ENCODE data around the gene SLC25A51. TPM values are rescaled to one million over a fixed set of nuclear protein-coding genes. Genes with fewer than 3 reads are reported as not detected.

Gene SLC25A51
- total RNA-seq, 2 donors from 2014 or later = 19.4 to 22.7 TPM

- Histone ChIP-seq H3K36me3 (no peaks in the 10 kb centered on the region), H3K27ac (no peak overlapping the region), H3K4me3 (no peak overlapping the region), H3K9ac (ENCODE audit: low read depth in 2 of 2, low read length in 2 of 2) (no peak overlapping the region), H3K4me1 (no peaks in the 10 kb centered on the region), H3K27me3 (no peaks in the 10 kb centered on the region), H3K9me3 (no peaks in the 10 kb centered on the region)
- intact Hi-C loops (cut with DNase I) = no loop called here
- no peak for DNase-seq
- TF ChIP-seq CTCF (IDR thresholded peaks at IDR 0.05) = no peak
These were observed 17.2 kb upstream of the SLC25A51 start for GRCh38 chr9:37921168-37921510.

DNA sequence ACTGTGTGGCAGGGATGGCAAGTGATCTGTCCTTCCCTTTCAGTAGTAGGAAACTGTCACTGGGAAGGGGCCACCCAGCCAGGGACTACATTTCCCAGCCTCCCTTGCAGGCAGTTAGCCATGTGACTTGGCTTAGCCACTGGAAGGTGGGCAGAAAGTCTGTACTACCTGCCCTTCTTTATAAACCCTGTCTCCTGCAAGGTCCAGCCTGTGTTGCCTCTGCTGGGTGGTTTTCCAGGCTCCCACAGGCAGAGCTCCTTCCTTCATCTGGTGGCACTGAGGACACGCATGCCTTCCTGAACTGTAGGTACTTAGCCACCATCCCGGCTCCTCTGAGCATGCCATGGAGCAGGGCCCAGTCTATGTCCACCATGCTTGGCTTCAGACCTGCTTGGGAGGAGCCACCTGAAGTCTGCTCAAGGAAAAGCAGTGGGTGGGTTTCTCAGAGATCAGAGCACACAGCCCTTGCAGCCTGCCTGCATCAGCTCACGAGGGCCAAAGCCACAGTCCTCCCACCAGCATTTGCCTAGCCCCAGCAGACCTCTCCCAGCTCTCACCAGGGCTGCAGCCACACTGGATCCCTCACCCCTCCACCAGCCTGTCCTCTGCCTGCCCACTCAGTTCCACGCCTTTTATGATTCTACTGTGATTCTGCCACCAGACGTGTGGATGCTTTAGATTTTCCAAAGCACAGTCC, 16.7 kb upstream of the SLC25A51 start:
- no peak overlapping the region for H3K4me3 ChIP-seq

DNA sequence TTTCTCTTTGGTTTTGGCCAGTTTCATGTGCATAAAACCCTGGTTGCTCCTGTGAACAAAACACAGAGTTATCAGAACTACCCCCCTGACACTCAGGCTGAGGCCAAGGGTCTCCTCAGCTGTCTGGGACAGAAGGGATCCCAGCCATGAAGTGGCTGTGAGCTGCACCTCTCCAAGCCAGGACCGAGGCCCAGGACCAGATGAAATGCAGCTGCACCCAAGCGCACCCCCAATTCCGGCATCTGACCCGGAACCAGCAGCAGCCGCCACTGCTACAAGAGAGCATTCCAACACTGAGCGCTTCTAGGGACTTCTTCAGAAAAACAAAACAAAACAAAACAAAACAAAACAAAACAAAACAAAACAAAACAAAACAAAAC, 16.0 kb upstream of the SLC25A51 start:
- no peak for DNase-seq
- Histone ChIP-seq H3K9me3 (no peaks in the 10 kb centered on the region), H3K9ac (ENCODE audit: low read depth in 2 of 2, low read length in 2 of 2) (no peak overlapping the region), H3K4me1 (no peaks in the 10 kb centered on the region), H3K4me3 (no peak overlapping the region), H3K27me3 (no peaks in the 10 kb centered on the region), H3K36me3 (no peaks in the 10 kb centered on the region), H3K27ac (no peak overlapping the region)
- TF ChIP-seq CTCF (IDR thresholded peaks at IDR 0.05) = no peak
- intact Hi-C loops (cut with DNase I) = loop anchor here (10.0 kb wide), 1 partner anchor 485 kb away; no protein-coding TSS in a partner anchor

More for the DNA sequence above, 16.7 kb upstream of the SLC25A51 start:
- no peak for DNase-seq
- H3K4me1 ChIP-seq = no peaks in the 10 kb centered on the region
- H3K27ac ChIP-seq = no peak overlapping the region
- H3K27me3 ChIP-seq = no peaks in the 10 kb centered on the region
- intact Hi-C loops (cut with DNase I) = no loop called here
- H3K9me3 ChIP-seq = no peaks in the 10 kb centered on the region
- no peak for TF ChIP-seq CTCF (IDR thresholded peaks at IDR 0.05)
- no peak overlapping the region for H3K9ac ChIP-seq (ENCODE audit: low read depth in 2 of 2, low read length in 2 of 2)
- no peaks in the 10 kb centered on the region for H3K36me3 ChIP-seq

GRCh38 chr9:37919246-37919955, 15.5 kb upstream of the SLC25A51 start:
- H3K4me3 ChIP-seq = no peak overlapping the region
- H3K27ac ChIP-seq = no peak overlapping the region
- no peak for TF ChIP-seq CTCF (IDR thresholded peaks at IDR 0.05)
- H3K27me3 ChIP-seq = no peaks in the 10 kb centered on the region
- no peak for DNase-seq
- intact Hi-C loops (cut with DNase I) = loop anchor here (10.0 kb wide), 1 partner anchor 485 kb away; no protein-coding TSS in a partner anchor
- H3K36me3 ChIP-seq = no peaks in the 10 kb centered on the region
- H3K9ac ChIP-seq (ENCODE audit: low read depth in 2 of 2, low read length in 2 of 2) = no peak overlapping the region
- no peaks in the 10 kb centered on the region for H3K4me1 ChIP-seq
- H3K9me3 ChIP-seq = no peaks in the 10 kb centered on the region

GRCh38 chr9:37918665-37919170, 14.8 kb upstream of the SLC25A51 start:
- Histone ChIP-seq H3K9me3 (no peaks in the 10 kb centered on the region), H3K27ac (no peak overlapping the region), H3K36me3 (no peaks in the 10 kb centered on the region), H3K27me3 (no peaks in the 10 kb centered on the region), H3K4me1 (no peaks in the 10 kb centered on the region), H3K9ac (ENCODE audit: low read depth in 2 of 2, low read length in 2 of 2) (no peak overlapping the region), H3K4me3 (no peak overlapping the region)
- intact Hi-C loops (cut with DNase I) = loop anchor here (10.0 kb wide), 1 partner anchor 486 kb away; no protein-coding TSS in a partner anchor
- DNase-seq = no peak
- no peak for TF ChIP-seq CTCF (IDR thresholded peaks at IDR 0.05)

Measured in colonic mucosa (tissue), 4 donors.